K562 (cell line): ENCODE data around the gene CELSR2. TPM values are rescaled to one million over a fixed set of nuclear protein-coding genes. Genes with fewer than 3 reads are reported as not detected.

ENCODE experiments used
- ATAC-seq: fragments of 200-7000 bp; cut with Tn5 transposase; 3 replicates; pipeline ENCODE4 v1.9.1; 2020; ENCODE audit warnings: moderate library complexity
- BruUV-seq: library from RNA; stranded (reverse); fragments of 400-500 nt; replicated peaks from 2 replicates; lab custom pipeline; 2021; lab: Mats Ljungman, UMichigan
- CTCF ChIA-PET: fragments of 300-600 bp; formaldehyde crosslinking; extraction: SDS; loops from one replicate; lab custom pipeline; 2021; ENCODE audit warnings: low intra/inter-chr PET ratio; lab: Yijun Ruan, JAX
- POLR2A ChIA-PET: fragments of 300-600, 350-650 bp; sonication (Branson Sonifier 250); formaldehyde crosslinking; extraction: SDS; loops from one replicate; lab custom pipeline; 2021; ENCODE audit warnings: antibody characterized with exemption, inconsistent platforms; lab: Yijun Ruan, JAX
- DNase-seq, 4 experiments: peaks; one replicate each; pipeline versions ENCODE4 v3.0.0 to v3.0.0-alpha.2; 2011 to 2018; ENCODE audit warnings: low spot score in 3 of 4, mixed read lengths in 3 of 4; ENCODE audit errors: extremely low read depth in 1 of 4
- FAIRE-seq: peaks from 2 replicates; lab custom pipeline; 2011; peaks lifted over from hg19 to GRCh38; lab: Jason Lieb, UNC
- H2AFZ ChIP-seq: 2 replicates; pipeline ENCODE4 v1.6.0; 2011; ENCODE audit warnings: low read depth, low read length, control low read depth, inconsistent platforms
- H3K27ac ChIP-seq: fragments of 200-600 bp; 3 replicates; pipeline ENCODE4 v1.8.0; 2011; ENCODE audit warnings: low read depth, mild to moderate bottlenecking, control low read depth, inconsistent platforms, low read length, moderate library complexity, mixed read lengths; ENCODE audit errors: extremely low read depth
- H3K27me3 ChIP-seq, 2 experiments: fragments of 300-600 bp in 1 of 2; 2 replicates in 1 of 2; 3 replicates in 1 of 2; pipeline versions ENCODE4 v1.6.0 to v1.8.0; 2011; ENCODE audit warnings: inconsistent platforms in 2 of 2, low read length in 2 of 2, mild to moderate bottlenecking in 1 of 2, mixed read lengths in 1 of 2, moderate library complexity in 1 of 2; ENCODE audit not compliant: control insufficient read depth in 2 of 2, insufficient read depth in 2 of 2
- H3K36me3 ChIP-seq: fragments of 300-600 bp; 3 replicates; pipeline ENCODE4 v1.8.0; 2011; ENCODE audit warnings: mild to moderate bottlenecking, low read length, inconsistent platforms; ENCODE audit not compliant: control insufficient read depth, insufficient read depth
- H3K4me1 ChIP-seq, 2 experiments: fragments of 200-600 bp in 1 of 2; replicated peaks in 1 of 2; 2 replicates in 1 of 2; 3 replicates in 1 of 2; pipeline versions ENCODE4 v1.5.1 to v1.8.0; 2011; ENCODE audit warnings: inconsistent platforms in 2 of 2, low read length in 2 of 2, mild to moderate bottlenecking in 1 of 2, mixed read lengths in 1 of 2, moderate library complexity in 1 of 2; ENCODE audit not compliant: control insufficient read depth in 2 of 2, insufficient read depth in 2 of 2
- H3K4me2 ChIP-seq: 2 replicates; pipeline ENCODE4 v1.6.1; 2011; ENCODE audit warnings: low read length, control low read depth, inconsistent platforms, mixed read lengths; ENCODE audit not compliant: insufficient read depth
- H3K4me3 ChIP-seq: fragments of 200-600 bp; sonication (generic), shearing (Covaris generic); 2 replicates; pipeline ENCODE4 v1.5.1; 2016; ENCODE audit warnings: control low read depth, inconsistent platforms
- H3K79me2 ChIP-seq: fragments of 200-600 bp; 3 replicates; pipeline ENCODE4 v1.8.0; 2011; ENCODE audit warnings: low read length, inconsistent platforms; ENCODE audit not compliant: control insufficient read depth, insufficient read depth
- H3K9ac ChIP-seq, 2 experiments: 2 replicates each; pipeline versions ENCODE4 v1.6.0 to v1.6.1; 2011; ENCODE audit warnings: low read depth in 2 of 2, low read length in 2 of 2, control low read depth in 1 of 2, inconsistent platforms in 1 of 2, mild to moderate bottlenecking in 1 of 2, mixed read lengths in 1 of 2; ENCODE audit not compliant: insufficient read depth in 1 of 2
- H3K9me1 ChIP-seq: one replicate; pipeline ENCODE4 v1.6.0; 2011; ENCODE audit warnings: inconsistent platforms, mild to moderate bottlenecking, low read length, moderate library complexity; ENCODE audit not compliant: control insufficient read depth, insufficient read depth
- H3K9me3 ChIP-seq: replicated peaks from 2 replicates; pipeline ENCODE4 v1.5.1; 2011; ENCODE audit warnings: low read depth, low read length, inconsistent platforms; ENCODE audit not compliant: control insufficient read depth, insufficient read depth
- H4K20me1 ChIP-seq: replicated peaks from 2 replicates; pipeline ENCODE4 v1.6.1; 2011; ENCODE audit warnings: low read length, inconsistent platforms, mixed read lengths; ENCODE audit not compliant: control insufficient read depth, insufficient read depth
- CREB3L1 ChIP-seq: fragments of 450-650 bp; IDR thresholded peaks from 2 replicates; pipeline ENCODE4 v1.6.1; 2014; ENCODE audit warnings: low read depth, mild to moderate bottlenecking, moderate library complexity, borderline replicate concordance
- CREM ChIP-seq: IDR thresholded peaks from 2 replicates; pipeline ENCODE4 v1.6.1; 2014; ENCODE audit warnings: antibody characterized with exemption, low read depth
- ELF2 ChIP-seq: fragments of 250-450 bp; sonication (Bioruptor Pico); IDR thresholded peaks from 2 replicates; pipeline ENCODE4 v1.5.0; 2021; ENCODE audit warnings: mild to moderate bottlenecking
- ESRRB ChIP-seq: fragments of 250-450 bp; sonication (Bioruptor Pico); IDR thresholded peaks from 2 replicates; pipeline ENCODE4 v1.5.0; 2020; ENCODE audit warnings: mild to moderate bottlenecking, moderate library complexity, borderline replicate concordance
- JUND ChIP-seq, 2 experiments: IDR thresholded peaks; 2 replicates in 1 of 2; 3 replicates in 1 of 2; pipeline ENCODE4 v1.6.1; 2011; ENCODE audit warnings: borderline replicate concordance in 2 of 2, low read depth in 2 of 2, low read length in 2 of 2, improper control_type of control experiment in 1 of 2, missing biosample characterization in 1 of 2, missing genetic modification characterization in 1 of 2, missing genetic modification reagents in 1 of 2
- KLF6 ChIP-seq: fragments of 250-450 bp; sonication (Bioruptor Pico); IDR thresholded peaks from 2 replicates; pipeline ENCODE4 v1.4.0; 2020; ENCODE audit warnings: mild to moderate bottlenecking, moderate library complexity, borderline replicate concordance
- NR3C1 ChIP-seq: sonication (generic); formaldehyde crosslinking; IDR thresholded peaks from 2 replicates; pipeline ENCODE4 v1.8.1; 2022; ENCODE audit warnings: missing genetic modification reagents
- PHF21A ChIP-seq: fragments of 450-650 bp; IDR thresholded peaks from 2 replicates; pipeline ENCODE4 v1.6.1; 2017; ENCODE audit warnings: low read depth, borderline replicate concordance
- RBM34 ChIP-seq: fragments of 200-400 bp; formaldehyde crosslinking; IDR thresholded peaks from 2 replicates; pipeline ENCODE4 v1.6.1; 2018; ENCODE audit warnings: low read length, borderline replicate concordance; ENCODE audit not compliant: insufficient read depth
- RCOR1 ChIP-seq, 2 experiments: IDR thresholded peaks; 2 replicates each; pipeline ENCODE4 v1.6.1; 2012; ENCODE audit warnings: low read depth in 2 of 2, low read length in 2 of 2, borderline replicate concordance in 1 of 2, improper control_type of control experiment in 1 of 2
- SMAD3 ChIP-seq: fragments of 450-650 bp; formaldehyde crosslinking; conservative IDR thresholded peaks from 2 replicates; pipeline ENCODE4 v1.4.0; 2020; ENCODE audit warnings: mild to moderate bottlenecking
- SMAD4 ChIP-seq: fragments of 250-450 bp; sonication (Bioruptor Pico); conservative IDR thresholded peaks from 2 replicates; pipeline ENCODE4 v1.8.0; 2021; ENCODE audit warnings: inconsistent platforms, mild to moderate bottlenecking, moderate library complexity
- TOE1 ChIP-seq, 2 experiments: fragments of 450-650 bp in 1 of 2; sonication (generic) in 1 of 2; formaldehyde crosslinking in 1 of 2; IDR thresholded peaks; 2 replicates each; pipeline versions ENCODE4 v1.7.1 to v1.8.0; 2016 to 2022; ENCODE audit warnings: borderline replicate concordance in 2 of 2, mild to moderate bottlenecking in 2 of 2, antibody characterized with exemption in 1 of 2, inconsistent platforms in 1 of 2, low read depth in 1 of 2, missing genetic modification reagents in 1 of 2, moderate library complexity in 1 of 2
- TRIM24 ChIP-seq, 2 experiments: fragments of 450-650 bp; IDR thresholded peaks; 2 replicates each; pipeline ENCODE4 v1.6.1; 2016
- ZNF140 ChIP-seq: fragments of 250-450 bp; sonication (Bioruptor Pico); IDR thresholded peaks from 2 replicates; pipeline ENCODE4 v1.8.0; 2021; ENCODE audit warnings: moderate library complexity, mild to moderate bottlenecking, inconsistent platforms
- ZNF395 ChIP-seq: fragments of 200-800 bp; sonication (Bioruptor generic); IDR thresholded peaks from 2 replicates; pipeline ENCODE4 v1.6.1; 2017; ENCODE audit warnings: missing genetic modification characterization, missing compliant biosample characterization
- ZNF583 ChIP-seq: fragments of 250-450 bp; sonication (Bioruptor Pico); IDR thresholded peaks from 2 replicates; pipeline ENCODE4 v1.4.0; 2020
- WGBS: fragments of 100-300 bp; shearing (Covaris generic); methylation state at CpG from one replicate; pipeline ENCODE4 v1.1.6; 2016; ENCODE audit warnings: low coverage, mixed read lengths; ENCODE audit not compliant: insufficient coverage; ENCODE audit errors: missing lambda C conversion rate; 5-methylcytosine and 5-hydroxymethylcytosine counted together
- in situ Hi-C: fragments of 300-500 bp; cut with MboI; formaldehyde crosslinking; loops from 4 replicates; pipeline ENCODE4 v1.15.0; 2018; ENCODE audit warnings: inconsistent platforms, mixed read lengths
- intact Hi-C: fragments of 100-400 bp; cut with micrococcal nuclease; formaldehyde crosslinking; loops from 2 replicates; pipeline ENCODE4 v1.14.2; 2022
- polyA plus RNA-seq, 8 experiments: library from polyadenylated mRNA; depleted of rRNA in 4 of 8; stranded (reverse) in 5 of 8; unstranded in 3 of 8; fragments of >200 nt; fragmentation: Nextera tagmentation in 2 of 8; fragmentation: Illumina TruSeq in 1 of 8; extraction: Ambion mirVana in 2 of 8; extraction: Trizol in 1 of 8; gene quantifications; 2 replicates each; pipeline versions ENCODE4 v1.2.1 to v1.2.3, GENCODE V29; 2011 to 2014; ENCODE audit warnings: inconsistent platforms in 1 of 8, missing spikeins in 1 of 8
- total RNA-seq, 7 experiments: library from RNA; depleted of rRNA in 6 of 7; stranded (reverse); fragments of >200 nt in 6 of 7; fragmentation: Illumina TruSeq in 2 of 7; extraction: Trizol in 2 of 7; gene quantifications; 2 replicates each; pipeline versions ENCODE4 v1.2.1 to v1.2.3, GENCODE V29; 2011 to 2021; ENCODE audit warnings: low replicate concordance in 1 of 7

CELSR2 gene
- total and polyA plus RNA-seq, 9 of the 15 experiments (the other 6 are each of a cell fraction or from before 2014, with no cell fraction given), result 0.31 to 21.9 (median 4.2) TPM

DNA sequence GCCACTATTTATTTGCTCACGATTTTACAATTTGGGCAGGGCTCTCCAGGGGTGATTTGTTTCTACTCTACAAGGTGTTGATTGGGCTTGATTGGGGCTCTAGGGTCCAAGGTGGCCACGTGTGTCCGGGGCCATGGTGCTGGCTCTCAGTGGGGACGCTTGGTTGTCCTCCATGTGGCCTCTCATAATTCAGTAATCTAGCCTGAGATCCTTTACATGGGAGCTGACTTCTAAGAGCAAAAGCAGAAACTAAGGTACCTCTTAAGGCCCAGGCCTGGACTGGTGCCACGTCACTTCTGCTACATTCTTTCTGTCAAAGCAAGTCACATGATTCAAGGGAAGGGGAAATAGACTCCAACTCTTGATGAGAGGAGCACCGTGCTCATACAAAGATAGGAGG, 41.7 kb downstream of the CELSR2 start:
- Histone ChIP-seq H3K4me1 (peaks cover 7 to 26% of the 10 kb centered on the region in 2 experiments; a peak in 4 of 5 replicates), H3K4me2 (no peak overlapping the region; the same call in 1 of the 2 replicates), H3K79me2 (no peaks in the 10 kb centered on the region), H3K27ac (peak overlapping the region; percentile 36; the same call in 2 of the 3 replicates), H3K36me3 (no peaks in the 10 kb centered on the region), H2AFZ (peak overlapping the region; percentile 87), H3K9ac (peak overlapping the region; percentile 3 to 18; a peak in 1 of 4 replicates), H3K9me3 (no peaks in the 10 kb centered on the region), H3K27me3 (no peaks in the 10 kb centered on the region), H3K4me3 (no peak overlapping the region), H4K20me1 (no peaks in the 10 kb centered on the region), H3K9me1 (no peaks in the 10 kb centered on the region)
- no TSS peak for BruUV-seq
- intact Hi-C loops (no loop called here), in situ Hi-C loops (no loop called here)
- ChIA-PET CTCF (no interaction called here), POLR2A (interaction anchor here (0.6 to 1.0 kb wide), 2 partner anchors 92 to 448 kb away, joined by 3 read pairs; no protein-coding TSS in a partner anchor)
- DNase-seq (peak in 1 of 4 experiments; percentile 72), FAIRE-seq (peak; percentile 64), ATAC-seq (peak; percentile 39; the same call in 2 of the 3 replicates)
- WGBS, result 37% methylated on average over 6 of the region's 6 CpGs
- TF ChIP-seq ZNF583 (0 out of 2 replicates have a peak, but pooled peaks have one; percentile 62), PHF21A (no peak), ESRRB (CRISPR knock-in tag) (no peak), TOE1 (IDR thresholded peaks at IDR 0.05; ENCODE audit: borderline replicate concordance) (peak; percentile 93), TOE1 (CRISPR knock-in tag; IDR thresholded peaks at IDR 0.05; ENCODE audit: borderline replicate concordance, low read depth) (no peak), CREM (peak; percentile 59; the same call in 1 of the 2 replicates), SMAD3 (CRISPR knock-in tag) (0 out of 2 replicates have a peak, but pooled peaks have one; percentile 67), ZNF395 (CRISPR knock-in tag) (peak; percentile 78; the same call in 1 of the 2 replicates), NR3C1 (no peak), KLF6 (CRISPR knock-in tag) (0 out of 2 replicates have a peak, but pooled peaks have one; percentile 26), TRIM24 (IDR thresholded peaks at IDR 0.05) (no peak), JUND (IDR thresholded peaks at IDR 0.05; ENCODE audit: borderline replicate concordance, low read depth, low read length) (no peak; the same call in 1 of the 2 replicates), JUND (tag; IDR thresholded peaks at IDR 0.05; ENCODE audit: borderline replicate concordance, low read depth, low read length) (peak; percentile 57; the same call in 1 of the 3 replicates), RCOR1 (IDR thresholded peaks at IDR 0.05; ENCODE audit: borderline replicate concordance in 1 of 2, low read depth in 2 of 2, low read length in 2 of 2) (0 out of 4 replicates have a peak, but pooled peaks of 1 of the 2 experiments have one; percentile 23), SMAD4 (CRISPR knock-in tag) (peak; percentile 71), ELF2 (0 out of 2 replicates have a peak, but pooled peaks have one; percentile 52), CREB3L1 (peak; percentile 88), RBM34 (no peak), ZNF140 (CRISPR knock-in tag) (no peak)
